Measurements from ENCODE around the gene RIN2. TPM values are rescaled to one million over a fixed set of nuclear protein-coding genes. Genes with fewer than 3 reads are reported as not detected.

Gene RIN2
- total RNA-seq, 4 donors from 2014 or later, result 65.2 to 181 (median 149) TPM

GRCh38 chr20:19727251-19727847 is 30.7 kb upstream of the RIN2 start:
- no peaks in the 10 kb centered on the region for H3K9me3 ChIP-seq
- no peaks in the 10 kb centered on the region for H3K4me1 ChIP-seq
- no peak overlapping the region for H3K4me3 ChIP-seq
- H3K27me3 ChIP-seq, result no peaks in the 10 kb centered on the region
- H3K36me3 ChIP-seq, result no peaks in the 10 kb centered on the region
- DNase-seq, result no peak
- no peak overlapping the region for H3K27ac ChIP-seq
- TF ChIP-seq CTCF (IDR thresholded peaks at IDR 0.05) (no peak), POLR2A (IDR thresholded peaks at IDR 0.05) (no peak)

GRCh38 chr20:19729672-19730071 is 28.4 kb upstream of the RIN2 start:
- TF ChIP-seq POLR2A (IDR thresholded peaks at IDR 0.05), result no peak
- TF ChIP-seq CTCF (IDR thresholded peaks at IDR 0.05), result no peak
- no peak overlapping the region for H3K27ac ChIP-seq

GRCh38 chr20:19730706-19731105 is 27.4 kb upstream of the RIN2 start:
- H3K27me3 ChIP-seq, result no peaks in the 10 kb centered on the region
- DNase-seq, result no peak
- H3K4me1 ChIP-seq, result peaks cover 0 to 7% (median 0%) of the 10 kb centered on the region in 4 donors
- TF ChIP-seq CTCF (IDR thresholded peaks at IDR 0.05), result no peak
- no peak for TF ChIP-seq POLR2A (IDR thresholded peaks at IDR 0.05)
- H3K36me3 ChIP-seq, result no peaks in the 10 kb centered on the region
- no peak overlapping the region for H3K27ac ChIP-seq
- H3K4me3 ChIP-seq, result no peak overlapping the region
- no peaks in the 10 kb centered on the region for H3K9me3 ChIP-seq

More at GRCh38 chr20:19729672-19730071, 28.4 kb upstream of the RIN2 start:
- no peaks in the 10 kb centered on the region for H3K36me3 ChIP-seq
- H3K4me3 ChIP-seq, result no peak overlapping the region
- no peaks in the 10 kb centered on the region for H3K4me1 ChIP-seq
- no peak for DNase-seq
- no peaks in the 10 kb centered on the region for H3K27me3 ChIP-seq
- no peaks in the 10 kb centered on the region for H3K9me3 ChIP-seq

- Histone ChIP-seq H3K27me3 (no peaks in the 10 kb centered on the region), H3K36me3 (no peaks in the 10 kb centered on the region), H3K4me1 (peaks cover 0 to 24% (median 0%) of the 10 kb centered on the region in 4 donors), H3K4me3 (no peak overlapping the region), H3K27ac (peak overlapping the region in 2 of 4 donors; percentile 29 to 49), H3K9me3 (no peaks in the 10 kb centered on the region)
- TF ChIP-seq POLR2A (IDR thresholded peaks at IDR 0.05) (no peak), CTCF (IDR thresholded peaks at IDR 0.05) (no peak)
- DNase-seq, result no peak
Observed at GRCh38 chr20:19734811-19735210, 23.2 kb upstream of the RIN2 start.

- no peaks in the 10 kb centered on the region for H3K9me3 ChIP-seq
- H3K27me3 ChIP-seq, result no peaks in the 10 kb centered on the region
- TF ChIP-seq CTCF (IDR thresholded peaks at IDR 0.05) (no peak), POLR2A (IDR thresholded peaks at IDR 0.05) (no peak)
- DNase-seq, result peak in 2 of 3 donors; percentile 71 to 82
- H3K36me3 ChIP-seq, result no peaks in the 10 kb centered on the region
- H3K27ac ChIP-seq, result peak overlapping the region in 3 of 4 donors; percentile 29 to 49 (median 37)
- peaks cover 0 to 24% (median 0%) of the 10 kb centered on the region in 4 donors for H3K4me1 ChIP-seq
- H3K4me3 ChIP-seq, result no peak overlapping the region
Observed at GRCh38 chr20:19735446-19735845, 22.6 kb upstream of the RIN2 start.

All from Peyer's patch (tissue), 4 donors.